ENCODE results near the gene PNMA1. TPM values are rescaled to one million over a fixed set of nuclear protein-coding genes. Genes with fewer than 3 reads are reported as not detected.
A peak's percentile ranks its signal among the peaks of the same experiment; 100 is the strongest.

The PNMA1 gene
- total and polyA plus RNA-seq, 9 of the 15 experiments (the other 6 are each of a cell fraction or from before 2014, with no cell fraction given), result 1.7 to 26.4 (median 8.7) TPM

- TF ChIP-seq PRMT5 (CRISPR knock-in tag; IDR thresholded peaks at IDR 0.05) (no peak), ZFP91 (CRISPR knock-in tag; IDR thresholded peaks at IDR 0.05) (no peak), ZNF830 (CRISPR knock-in tag; IDR thresholded peaks at IDR 0.05) (no peak), PKNOX1 (IDR thresholded peaks at IDR 0.05) (peak; percentile 54; the same call in 1 of the 2 replicates), PHTF2 (CRISPR knock-in tag; IDR thresholded peaks at IDR 0.05) (no peak), SRSF3 (IDR thresholded peaks at IDR 0.05; ENCODE audit: insufficient read depth, low read length) (no peak)
Observed at GRCh38 chr14:73753887-73754795, 40.0 kb upstream of the PNMA1 start (continued).
